Keratinocyte (primary cell): ENCODE measurements around the gene LRFN3. TPM values are rescaled to one million over a fixed set of nuclear protein-coding genes. Genes with fewer than 3 reads are reported as not detected.
A peak's percentile ranks its signal among the peaks of the same experiment; 100 is the strongest.

ENCODE experiments used
- DNase-seq: peaks from one replicate; pipeline ENCODE4 v3.0.0-alpha.2; 2011; ENCODE audit warnings: low read depth, missing footprints, low spot score
- FAIRE-seq: peaks from 2 replicates; lab custom pipeline; 2011; peaks lifted over from hg19 to GRCh38; lab: Jason Lieb, UNC
- H2AFZ ChIP-seq: 2 replicates; pipeline ENCODE4 v1.6.0; 2012; ENCODE audit warnings: low read length, control low read depth, inconsistent platforms; ENCODE audit not compliant: control insufficient read depth
- H3K27ac ChIP-seq: 2 replicates; pipeline ENCODE4 v1.5.1; 2011; ENCODE audit warnings: low read length; ENCODE audit not compliant: control insufficient read depth, insufficient read depth
- H3K27me3 ChIP-seq: 3 replicates; pipeline ENCODE4 v1.6.0; 2011; ENCODE audit warnings: low read length; ENCODE audit not compliant: control insufficient read depth, insufficient read depth; ENCODE audit errors: extremely low read depth
- H3K36me3 ChIP-seq, 2 experiments: 2 replicates in 1 of 2; 3 replicates in 1 of 2; pipeline ENCODE4 v1.5.1; 2011; ENCODE audit warnings: low read length in 2 of 2, mild to moderate bottlenecking in 1 of 2; ENCODE audit not compliant: control insufficient read depth in 2 of 2, insufficient read depth in 2 of 2; ENCODE audit errors: extremely low read depth in 1 of 2
- H3K4me1 ChIP-seq: 3 replicates; pipeline ENCODE4 v1.5.1; 2011; ENCODE audit warnings: low read length; ENCODE audit not compliant: control insufficient read depth, insufficient read depth; ENCODE audit errors: extremely low read depth
- H3K4me2 ChIP-seq: 3 replicates; pipeline ENCODE4 v1.6.0; 2011; ENCODE audit warnings: low read depth, low read length; ENCODE audit not compliant: control insufficient read depth, insufficient read depth; ENCODE audit errors: extremely low read depth
- H3K4me3 ChIP-seq, 3 experiments: fragments of 200-600 bp in 1 of 3; sonication (generic) in 1 of 3; 2 replicates in 2 of 3; 3 replicates in 1 of 3; pipeline ENCODE4 v1.5.1; 2011 to 2016; ENCODE audit warnings: low read length in 3 of 3, mild to moderate bottlenecking in 3 of 3, control low read depth in 2 of 3, inconsistent platforms in 1 of 3, low read depth in 1 of 3, mixed read lengths in 1 of 3, mixed run types in 1 of 3, moderate library complexity in 1 of 3; ENCODE audit not compliant: control insufficient read depth in 2 of 3, insufficient read depth in 2 of 3; ENCODE audit errors: extremely low read depth in 1 of 3
- H3K79me2 ChIP-seq: 2 replicates; pipeline ENCODE4 v1.6.0; 2012; ENCODE audit warnings: low read length; ENCODE audit not compliant: control insufficient read depth, insufficient read depth
- H3K9ac ChIP-seq: 3 replicates; pipeline ENCODE4 v1.6.0; 2011; ENCODE audit warnings: low read length; ENCODE audit not compliant: control insufficient read depth, insufficient read depth; ENCODE audit errors: extremely low read depth
- H3K9me1 ChIP-seq: 3 replicates; pipeline ENCODE4 v1.6.0; 2011; ENCODE audit warnings: low read length; ENCODE audit not compliant: control insufficient read depth, insufficient read depth; ENCODE audit errors: extremely low read depth
- H3K9me3 ChIP-seq: 2 replicates; pipeline ENCODE4 v1.5.1; 2012; ENCODE audit warnings: low read depth, low read length; ENCODE audit not compliant: control insufficient read depth
- H4K20me1 ChIP-seq: 3 replicates; pipeline ENCODE4 v1.6.0; 2011; ENCODE audit warnings: low read length; ENCODE audit not compliant: control insufficient read depth, insufficient read depth; ENCODE audit errors: extremely low read depth
- EZH2 ChIP-seq: IDR thresholded peaks from one replicate; pipeline ENCODE4 v1.6.1; 2012; ENCODE audit warnings: inconsistent platforms, mild to moderate bottlenecking, low read length, moderate library complexity
- dilution Hi-C: fragments of 300-500 bp; cut with MboI; formaldehyde crosslinking; loops from one replicate; pipeline ENCODE4 v1.7.0; 2020; ENCODE audit warnings: low sequenced_read_pairs; ENCODE audit not compliant: extremely low pct_ligation_motif_present
- polyA plus RNA-seq, 5 experiments: library from polyadenylated mRNA; depleted of rRNA in 3 of 5; stranded (reverse) in 3 of 5; stranded (forward) in 1 of 5; unstranded in 1 of 5; fragments of >200 nt; gene quantifications; 1 replicate in 1 of 5; 2 replicates in 3 of 5; 3 replicates in 1 of 5; pipeline versions ENCODE4 v1.2.1 to v1.2.3, GENCODE V29; 2011 to 2012; ENCODE audit warnings: missing spikeins in 2 of 5, low read depth in 1 of 5, low replicate concordance in 1 of 5
- TF ChIP-seq, protein P1 (sequence below), 3 experiments: IDR thresholded peaks in 1 of 3; conservative IDR thresholded peaks in 1 of 3; optimal IDR thresholded peaks in 1 of 3; 2 replicates in 2 of 3; 3 replicates in 1 of 3; pipeline versions ENCODE3 to v1.5.1; 2011; ENCODE audit warnings: low read length in 3 of 3, mild to moderate bottlenecking in 3 of 3, moderate library complexity in 2 of 3, control low read depth in 1 of 3, inconsistent platforms in 1 of 3; ENCODE audit not compliant: insufficient read depth in 2 of 3; ENCODE audit errors: extremely low read depth in 1 of 3

LRFN3 gene
- polyA plus RNA-seq, 1 donor (not counting 4 experiments of a cell fraction or from before 2014, with no cell fraction given): 0.73 TPM

DNA sequence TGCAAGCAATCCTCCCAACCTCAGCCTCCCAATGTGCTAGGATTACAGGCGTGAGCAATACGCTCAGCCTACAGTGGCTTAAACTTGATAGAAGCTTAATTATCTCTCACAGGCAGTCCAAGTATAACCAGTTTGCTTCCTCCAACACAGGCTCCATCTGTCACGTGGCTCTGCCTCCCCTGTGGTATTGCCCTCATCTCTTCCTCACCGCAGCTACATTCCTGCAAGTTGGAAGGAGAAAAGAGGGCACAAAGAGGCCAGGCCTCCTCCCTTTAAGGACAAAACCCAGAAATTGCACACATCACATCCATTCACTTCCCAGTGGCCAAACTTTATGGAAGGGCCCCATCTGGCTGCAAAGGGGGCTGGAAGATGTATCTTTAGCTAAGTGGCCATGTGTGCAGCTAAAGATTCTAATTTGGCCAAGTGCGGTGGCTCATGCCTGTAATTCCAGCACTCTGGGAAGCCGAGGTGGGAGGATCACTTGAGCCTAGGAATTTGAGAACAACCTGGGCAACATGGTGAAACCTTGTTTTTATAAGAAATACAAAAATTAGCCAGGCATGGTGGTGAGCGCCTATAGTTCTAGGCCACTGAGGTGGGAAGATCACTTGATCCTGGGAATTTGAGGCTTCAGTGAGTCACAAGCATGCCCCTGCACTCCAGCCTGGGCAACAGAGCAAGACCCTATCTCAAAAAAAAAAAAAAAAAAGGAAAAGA lies 55.7 kb downstream of the LRFN3 start:
- Histone ChIP-seq H3K79me2 (peaks cover 18% of the 10 kb centered on the region), H3K4me2 (no peak overlapping the region), H3K4me1 (peaks cover 24% of the 10 kb centered on the region), H3K9me3 (no peaks in the 10 kb centered on the region), H2AFZ (no peak overlapping the region), H3K9me1 (no peaks in the 10 kb centered on the region), H3K27ac (no peak overlapping the region), H3K4me3 (no peak overlapping the region), H3K9ac (no peak overlapping the region), H4K20me1 (no peaks in the 10 kb centered on the region), H3K36me3 (peaks cover 0 to 1% of the 10 kb centered on the region in 2 experiments), H3K27me3 (no peaks in the 10 kb centered on the region)
- FAIRE-seq: no peak
- dilution Hi-C loops: no loop called here
- DNase-seq: no peak
- TF ChIP-seq, protein P1, sequence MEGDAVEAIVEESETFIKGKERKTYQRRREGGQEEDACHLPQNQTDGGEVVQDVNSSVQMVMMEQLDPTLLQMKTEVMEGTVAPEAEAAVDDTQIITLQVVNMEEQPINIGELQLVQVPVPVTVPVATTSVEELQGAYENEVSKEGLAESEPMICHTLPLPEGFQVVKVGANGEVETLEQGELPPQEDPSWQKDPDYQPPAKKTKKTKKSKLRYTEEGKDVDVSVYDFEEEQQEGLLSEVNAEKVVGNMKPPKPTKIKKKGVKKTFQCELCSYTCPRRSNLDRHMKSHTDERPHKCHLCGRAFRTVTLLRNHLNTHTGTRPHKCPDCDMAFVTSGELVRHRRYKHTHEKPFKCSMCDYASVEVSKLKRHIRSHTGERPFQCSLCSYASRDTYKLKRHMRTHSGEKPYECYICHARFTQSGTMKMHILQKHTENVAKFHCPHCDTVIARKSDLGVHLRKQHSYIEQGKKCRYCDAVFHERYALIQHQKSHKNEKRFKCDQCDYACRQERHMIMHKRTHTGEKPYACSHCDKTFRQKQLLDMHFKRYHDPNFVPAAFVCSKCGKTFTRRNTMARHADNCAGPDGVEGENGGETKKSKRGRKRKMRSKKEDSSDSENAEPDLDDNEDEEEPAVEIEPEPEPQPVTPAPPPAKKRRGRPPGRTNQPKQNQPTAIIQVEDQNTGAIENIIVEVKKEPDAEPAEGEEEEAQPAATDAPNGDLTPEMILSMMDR (optimal IDR thresholded peaks at IDR 0.05 in 1 of 3, IDR thresholded peaks at IDR 0.05 in 1 of 3, conservative IDR thresholded peaks at IDR 0.05 in 1 of 3; ENCODE audit: extremely low read depth in 1 of 3, insufficient read depth in 2 of 3, low read length in 3 of 3): no peak
- TF ChIP-seq EZH2: no peak

- peak overlapping the region; percentile 32 for H3K4me2 ChIP-seq
- H3K9me1 ChIP-seq: no peaks in the 10 kb centered on the region
- H3K79me2 ChIP-seq: peaks cover 20% of the 10 kb centered on the region
- no peak overlapping the region for H3K4me3 ChIP-seq
- H3K27ac ChIP-seq: peak overlapping the region; percentile 31
- peaks cover 3 to 4% of the 10 kb centered on the region in 2 experiments for H3K36me3 ChIP-seq
- TF ChIP-seq, protein P1 (optimal IDR thresholded peaks at IDR 0.05 in 1 of 3, IDR thresholded peaks at IDR 0.05 in 1 of 3, conservative IDR thresholded peaks at IDR 0.05 in 1 of 3; ENCODE audit: extremely low read depth in 1 of 3, insufficient read depth in 2 of 3, low read length in 3 of 3): no peak
- TF ChIP-seq EZH2: no peak
- FAIRE-seq (peak; percentile 9), DNase-seq (peak; percentile 32)
- no peaks in the 10 kb centered on the region for H4K20me1 ChIP-seq
- H2AFZ ChIP-seq: no peak overlapping the region
- no peak overlapping the region for H3K9ac ChIP-seq
- H3K27me3 ChIP-seq: no peaks in the 10 kb centered on the region
- H3K4me1 ChIP-seq: peaks cover 24% of the 10 kb centered on the region
- dilution Hi-C loops: no loop called here
- no peaks in the 10 kb centered on the region for H3K9me3 ChIP-seq
Measured at GRCh38 chr19:35992907-35993765, 57.0 kb downstream of the LRFN3 start.
